ENCODE measurements around the gene TNF. TPM values are rescaled to one million over a fixed set of nuclear protein-coding genes. Genes with fewer than 3 reads are reported as not detected.

TNF gene
- total and polyA plus RNA-seq, 2 donors (not counting 3 experiments of a cell fraction or from before 2014, with no cell fraction given) = not detected

GRCh38 chr6:31592396-31592771, 17.0 kb downstream of the TNF start:
- DNase-seq (ENCODE audit: low read depth, low spot score) = no peak
- Histone ChIP-seq H3K4me1 (ENCODE audit: control insufficient read depth, extremely low read depth, insufficient read depth, low read length) (no peaks in the 10 kb centered on the region), H2AFZ (ENCODE audit: low read depth, low read length) (no peak overlapping the region), H3K9me3 (replicated peaks; ENCODE audit: control insufficient read depth, insufficient read depth, low read length) (no peaks in the 10 kb centered on the region), H3K4me3 (replicated peaks in 1 of 3; ENCODE audit: insufficient read depth in 1 of 3, low read depth in 1 of 3, low read length in 3 of 3) (no peak overlapping the region), H3K36me3 (ENCODE audit: control insufficient read depth in 2 of 2, extremely low read depth in 1 of 2, insufficient read depth in 2 of 2, low read length in 2 of 2) (no peaks in the 10 kb centered on the region), H3K79me2 (ENCODE audit: control insufficient read depth, insufficient read depth, low read length) (no peaks in the 10 kb centered on the region), H3K27ac (ENCODE audit: insufficient read depth, low read depth, low read length) (no peak overlapping the region), H3K9me1 (replicated peaks; ENCODE audit: control insufficient read depth, extremely low read depth, insufficient read depth, low read length) (no peaks in the 10 kb centered on the region), H3K4me2 (ENCODE audit: insufficient read depth, low read length) (no peak overlapping the region), H4K20me1 (replicated peaks; ENCODE audit: control insufficient read depth, extremely low read depth, insufficient read depth, low read length) (no peaks in the 10 kb centered on the region), H3K9ac (replicated peaks; ENCODE audit: extremely low read depth, insufficient read depth, low read length) (no peak overlapping the region), H3K27me3 (ENCODE audit: control insufficient read depth in 2 of 2, insufficient read depth in 2 of 2, low read length in 2 of 2) (no peaks in the 10 kb centered on the region)
- no TSS peak for BruUV-seq (replicated peaks)
- CTCF ChIA-PET = interaction anchor here (8.3 to 32.6 kb wide), 2 partner anchors 11 to 36 kb away, joined by 286 to 1517 read pairs; partner anchors contain the start of genes ATP6V1G2, DDX39B, LST1 and LTB
- no peak for FAIRE-seq
- intact Hi-C loops (cut with micrococcal nuclease) = no loop called here
- TF ChIP-seq, protein P1, sequence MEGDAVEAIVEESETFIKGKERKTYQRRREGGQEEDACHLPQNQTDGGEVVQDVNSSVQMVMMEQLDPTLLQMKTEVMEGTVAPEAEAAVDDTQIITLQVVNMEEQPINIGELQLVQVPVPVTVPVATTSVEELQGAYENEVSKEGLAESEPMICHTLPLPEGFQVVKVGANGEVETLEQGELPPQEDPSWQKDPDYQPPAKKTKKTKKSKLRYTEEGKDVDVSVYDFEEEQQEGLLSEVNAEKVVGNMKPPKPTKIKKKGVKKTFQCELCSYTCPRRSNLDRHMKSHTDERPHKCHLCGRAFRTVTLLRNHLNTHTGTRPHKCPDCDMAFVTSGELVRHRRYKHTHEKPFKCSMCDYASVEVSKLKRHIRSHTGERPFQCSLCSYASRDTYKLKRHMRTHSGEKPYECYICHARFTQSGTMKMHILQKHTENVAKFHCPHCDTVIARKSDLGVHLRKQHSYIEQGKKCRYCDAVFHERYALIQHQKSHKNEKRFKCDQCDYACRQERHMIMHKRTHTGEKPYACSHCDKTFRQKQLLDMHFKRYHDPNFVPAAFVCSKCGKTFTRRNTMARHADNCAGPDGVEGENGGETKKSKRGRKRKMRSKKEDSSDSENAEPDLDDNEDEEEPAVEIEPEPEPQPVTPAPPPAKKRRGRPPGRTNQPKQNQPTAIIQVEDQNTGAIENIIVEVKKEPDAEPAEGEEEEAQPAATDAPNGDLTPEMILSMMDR (IDR thresholded peaks at IDR 0.05; ENCODE audit: extremely low read depth in 1 of 2, insufficient read depth in 1 of 2, low read depth in 1 of 2, low read length in 2 of 2) = no peak
- no peak for TF ChIP-seq POLR2A (IDR thresholded peaks at IDR 0.05; ENCODE audit: low read depth, low read length)
- no peak for TF ChIP-seq JUN (IDR thresholded peaks at IDR 0.05; ENCODE audit: borderline replicate concordance, insufficient read depth, insufficient read length, low read depth)
- no peak for TF ChIP-seq GATA2 (IDR thresholded peaks at IDR 0.05; ENCODE audit: insufficient read depth, insufficient read length, low read depth, low read length)
- TF ChIP-seq, protein P2, sequence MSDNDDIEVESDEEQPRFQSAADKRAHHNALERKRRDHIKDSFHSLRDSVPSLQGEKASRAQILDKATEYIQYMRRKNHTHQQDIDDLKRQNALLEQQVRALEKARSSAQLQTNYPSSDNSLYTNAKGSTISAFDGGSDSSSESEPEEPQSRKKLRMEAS (IDR thresholded peaks at IDR 0.05; ENCODE audit: insufficient read depth, insufficient read length) = no peak
- no peak for TF ChIP-seq POLR2AphosphoS5 (IDR thresholded peaks at IDR 0.05; ENCODE audit: insufficient read depth, low read depth, low read length)
- TF ChIP-seq EZH2 (IDR thresholded peaks at IDR 0.05; ENCODE audit: borderline replicate concordance, low read depth, low read length, severe bottlenecking) = no peak
- TF ChIP-seq FOS (IDR thresholded peaks at IDR 0.05; ENCODE audit: borderline replicate concordance, insufficient read depth, low read length) = no peak
- no peak for TF ChIP-seq MYC (IDR thresholded peaks at IDR 0.05; ENCODE audit: low read depth, low read length)
- dilution Hi-C loops (cut with MboI; ENCODE audit: extremely low pct_ligation_motif_present, low sequenced_read_pairs) = no loop called here
- POLR2A ChIA-PET = no interaction called here

All from endothelial cell of umbilical vein (primary cell).